Renal cortex interstitium (tissue), 11 donors: Measurements from ENCODE around the gene EMCN. TPM values are rescaled to one million over a fixed set of nuclear protein-coding genes. Genes with fewer than 3 reads are reported as not detected.
"Not testable (repeated sequence)": the region's sequence is repeated elsewhere in the genome, so short reads cannot be mapped to it uniquely, and the experiment has no call there.

Experiments
- DNase-seq, 11 donors: peaks; one replicate each; pipeline ENCODE4 v3.0.0-alpha.2; 2013; ENCODE audit warnings: low read depth in 9 of 11, low spot score in 4 of 11; ENCODE audit errors: extremely low read depth in 1 of 11
- polyA plus RNA-seq, 3 donors: library from polyadenylated mRNA; unstranded; fragments of 120-200 nt; gene quantifications; one replicate each; pipeline ENCODE4 v1.2.1, GENCODE V29; 2013; ENCODE audit not compliant: insufficient read length in 3 of 3

The EMCN gene
- polyA plus RNA-seq, 3 donors = 110 to 174 (median 137) TPM

DNA sequence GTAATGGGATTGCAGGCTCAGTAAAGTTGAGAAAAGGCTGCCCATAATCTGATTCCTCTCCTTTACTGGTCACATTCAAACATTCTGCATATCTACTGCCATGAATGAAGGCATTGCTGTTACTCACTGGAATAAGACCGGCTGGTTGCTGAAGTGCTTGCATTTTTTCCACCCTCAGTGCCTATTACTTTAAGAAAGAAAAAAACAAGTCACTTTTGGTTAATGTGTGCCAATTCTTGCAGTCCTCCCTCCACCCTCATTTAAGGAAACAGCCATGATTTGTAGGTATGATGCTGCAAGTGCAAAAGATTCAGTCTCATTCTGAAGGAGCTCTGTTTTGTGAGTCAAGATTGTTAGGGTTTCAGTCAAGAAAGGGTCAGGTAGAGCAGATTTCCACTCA lies 94.9 kb downstream of the EMCN start:
- peak in 1 of 11 donors; percentile 1 for DNase-seq

DNA sequence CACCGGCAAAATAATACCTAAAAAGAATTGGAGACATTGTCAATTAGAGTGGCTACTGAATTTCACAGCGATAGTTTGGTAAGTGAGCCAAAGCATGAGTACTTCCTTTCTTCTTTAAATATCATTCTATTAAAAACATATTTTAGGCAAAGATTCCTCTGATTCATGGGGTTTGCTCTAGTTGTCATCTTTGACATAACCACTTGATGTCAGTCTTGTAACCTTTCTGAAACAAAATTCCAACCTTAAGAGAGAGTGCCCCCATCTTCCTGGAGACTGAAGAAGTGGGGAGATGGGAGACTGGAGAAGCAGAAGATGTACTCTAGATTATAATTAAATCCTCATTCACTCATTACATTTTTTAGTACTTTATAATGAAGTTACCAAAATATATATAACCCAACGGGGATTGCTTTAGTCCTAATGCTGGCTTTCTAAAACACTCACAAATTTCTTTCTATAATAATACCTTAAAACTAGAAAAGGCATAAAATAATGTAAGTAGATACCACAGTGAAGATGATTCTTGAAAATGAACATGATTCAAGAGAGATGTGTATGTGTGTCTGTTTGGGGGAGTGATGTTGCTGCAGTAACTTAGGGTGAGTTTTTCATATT lies 96.4 kb downstream of the EMCN start:
- peak in 2 of 11 donors; percentile 2 to 13 for DNase-seq

DNA sequence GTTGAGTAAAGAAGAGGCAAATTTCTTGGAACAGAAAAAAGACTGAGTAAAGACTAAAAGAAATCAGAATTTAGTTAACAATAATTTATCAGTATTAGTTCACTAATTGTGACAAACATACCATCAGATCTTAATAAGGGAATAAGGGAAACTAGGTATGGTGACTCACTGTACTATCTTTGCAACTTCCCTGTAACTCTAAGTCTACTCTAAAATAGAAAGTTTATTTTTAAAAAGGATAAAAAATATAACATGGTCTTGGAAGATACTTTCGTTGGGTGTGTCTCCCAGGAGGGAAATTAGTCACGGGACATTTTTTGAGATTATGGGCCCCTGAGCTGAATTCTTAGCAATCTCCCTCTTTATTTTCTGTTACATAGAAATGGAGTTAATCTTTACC lies 97.3 kb downstream of the EMCN start:
- DNase-seq = no peak

DNA sequence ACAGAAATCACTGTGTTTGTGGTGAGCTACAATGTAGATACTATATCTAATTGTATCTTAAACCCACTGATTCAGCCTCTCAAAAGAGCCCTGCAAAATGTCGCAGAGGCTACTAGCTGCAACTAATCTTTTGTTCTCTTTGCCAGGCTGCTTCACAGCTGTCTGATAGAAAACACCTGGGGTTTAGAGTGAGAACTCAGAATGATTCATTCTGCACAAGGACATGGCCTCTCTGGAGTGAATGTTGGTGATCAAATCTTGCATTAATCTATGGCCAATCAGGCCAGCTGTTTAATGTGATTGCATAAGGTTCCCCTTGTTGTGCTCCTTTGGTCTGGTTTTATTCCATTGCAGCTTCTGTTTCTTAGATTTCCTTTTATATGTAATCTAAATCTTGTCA lies 100.3 kb downstream of the EMCN start:
- peak in 3 of 11 donors; percentile 4 to 15 (median 5) for DNase-seq

DNA sequence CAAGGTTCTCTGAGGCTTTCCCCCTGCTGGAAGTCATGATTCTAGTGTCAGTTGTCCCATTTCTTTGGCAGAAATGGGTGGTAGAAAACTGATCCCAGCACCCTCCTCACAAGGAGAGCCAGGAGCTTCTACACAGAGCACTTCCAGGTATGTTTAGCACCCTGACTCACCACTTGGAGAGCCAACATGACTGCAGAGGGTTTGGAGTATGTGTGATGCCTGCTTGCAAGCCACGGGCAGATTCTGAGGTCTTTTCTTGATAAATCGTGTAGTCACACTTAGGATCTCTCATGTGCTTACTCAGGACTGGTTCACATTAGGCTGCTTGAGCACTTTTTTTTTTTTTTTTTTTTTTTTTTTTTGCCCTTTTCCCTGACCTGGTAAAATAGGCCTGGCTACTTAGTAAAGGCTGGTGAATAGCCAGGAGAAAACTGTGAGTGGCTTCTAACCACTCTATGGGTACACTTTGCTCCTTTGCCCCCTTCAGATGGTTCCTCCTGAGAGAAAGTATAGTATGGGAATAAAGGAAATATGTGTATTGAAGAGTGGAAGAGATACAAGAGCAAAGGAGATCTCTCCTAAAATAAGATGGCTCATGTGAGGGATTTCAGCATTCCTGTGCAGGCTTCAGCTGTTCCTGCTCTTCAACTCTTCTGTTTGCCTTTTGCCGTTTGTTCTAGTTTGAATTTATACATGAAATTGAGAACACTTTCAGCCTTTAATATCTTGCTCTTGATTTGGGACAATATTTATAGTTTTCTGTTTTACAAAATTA lies 103.6 kb downstream of the EMCN start:
- no peak for DNase-seq

DNA sequence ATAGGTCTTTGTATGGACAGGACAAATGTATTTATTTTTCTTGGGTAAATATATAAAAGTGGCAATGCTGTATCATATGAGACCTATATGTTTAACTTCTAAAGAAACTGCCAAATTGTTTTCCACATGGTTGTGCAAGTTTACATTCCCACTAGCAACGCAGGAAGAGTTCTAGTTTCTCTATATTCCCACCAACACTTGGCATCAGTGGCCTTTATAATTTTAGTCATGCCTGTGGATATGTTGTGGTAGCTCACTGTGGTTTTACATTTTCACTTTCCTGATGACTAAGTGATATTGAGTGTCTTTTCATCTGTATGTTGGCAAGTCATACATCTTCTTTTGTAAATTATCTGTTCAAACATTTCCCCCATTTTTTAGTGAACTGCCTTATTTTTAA lies 126.0 kb downstream of the EMCN start:
- no peak for DNase-seq

DNA sequence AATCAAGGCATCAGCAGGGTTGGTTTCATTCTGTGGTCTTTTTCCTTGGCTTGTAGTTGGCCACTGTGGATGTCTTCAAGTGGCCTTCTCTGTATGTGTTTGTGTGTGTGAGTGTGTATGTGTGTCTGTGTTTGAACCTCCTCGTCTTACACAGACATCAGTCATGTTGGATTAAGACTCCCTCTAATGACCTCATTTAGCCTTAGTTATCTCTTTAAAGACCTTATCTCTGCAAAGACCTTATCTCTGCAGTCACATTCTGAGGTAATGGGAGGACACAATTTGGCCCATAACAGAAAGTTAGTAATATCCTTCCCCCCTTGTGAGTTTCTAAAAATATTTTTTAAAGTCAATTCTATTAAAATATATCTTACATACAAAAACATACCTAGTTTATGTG lies 126.7 kb downstream of the EMCN start:
- DNase-seq = no peak

DNA sequence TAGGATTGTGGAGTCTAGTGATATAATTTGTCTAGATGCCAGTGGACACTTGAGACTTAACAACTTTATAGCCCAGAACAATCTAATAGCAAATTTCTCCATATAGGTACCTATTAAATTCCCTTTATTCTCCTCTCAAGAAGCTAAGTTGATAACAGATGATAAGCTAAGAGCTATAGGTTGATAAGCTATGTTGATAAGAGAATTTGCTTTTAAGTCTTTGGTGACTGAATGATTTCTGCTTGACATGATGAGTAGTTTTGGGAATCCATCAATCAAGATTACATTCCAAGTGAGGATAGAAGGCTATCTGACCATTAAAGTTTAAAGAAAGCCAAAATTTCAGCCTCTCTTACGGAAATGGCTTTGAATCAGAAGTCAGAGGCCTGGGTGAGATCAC lies 131.6 kb downstream of the EMCN start:
- no peak for DNase-seq

DNA sequence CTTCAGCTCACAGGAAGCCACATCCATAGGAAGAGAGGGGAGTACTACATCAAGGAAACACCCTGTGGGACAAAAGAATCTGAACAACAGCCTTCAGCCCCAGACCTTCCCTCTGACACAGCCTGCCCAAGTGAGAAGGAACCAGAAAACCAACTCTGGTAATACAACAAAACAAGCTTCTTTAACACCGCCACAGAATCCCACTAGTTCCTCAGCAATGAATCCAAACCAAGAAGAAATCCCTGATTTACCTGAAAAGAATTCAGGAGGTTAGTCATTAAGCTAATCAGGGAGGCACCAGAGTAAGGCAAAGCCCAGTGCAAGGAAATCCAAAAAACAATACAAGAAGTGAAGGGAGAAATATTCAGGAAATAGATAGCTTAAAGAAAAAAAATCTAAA lies 137.4 kb downstream of the EMCN start:
- not testable (repeated sequence) for DNase-seq

DNA sequence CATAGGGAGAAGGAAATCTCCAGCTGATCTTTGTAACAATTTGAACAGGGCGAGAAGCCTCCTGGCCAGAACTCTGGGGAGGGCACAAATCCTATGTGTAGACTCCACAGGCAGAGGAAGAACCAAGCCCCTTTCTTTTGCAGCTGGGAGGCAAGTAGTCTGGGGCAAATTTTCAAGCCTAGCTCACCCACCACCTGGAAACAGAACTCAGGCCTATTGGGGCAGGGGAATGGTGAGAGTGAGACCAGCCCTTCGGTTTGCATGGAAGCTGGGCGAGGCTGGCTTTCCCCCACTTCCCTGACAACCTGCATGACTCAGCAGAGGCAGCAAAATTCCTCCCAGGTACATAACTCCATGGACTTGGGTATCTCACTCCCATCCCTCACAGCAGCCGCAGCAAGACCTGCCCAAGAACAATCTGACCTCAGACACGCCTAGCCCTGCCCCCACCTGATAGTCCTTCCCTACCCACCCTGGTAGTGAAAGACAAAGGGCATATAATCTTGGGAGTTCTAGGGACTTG lies 138.2 kb downstream of the EMCN start:
- DNase-seq = no peak

DNA sequence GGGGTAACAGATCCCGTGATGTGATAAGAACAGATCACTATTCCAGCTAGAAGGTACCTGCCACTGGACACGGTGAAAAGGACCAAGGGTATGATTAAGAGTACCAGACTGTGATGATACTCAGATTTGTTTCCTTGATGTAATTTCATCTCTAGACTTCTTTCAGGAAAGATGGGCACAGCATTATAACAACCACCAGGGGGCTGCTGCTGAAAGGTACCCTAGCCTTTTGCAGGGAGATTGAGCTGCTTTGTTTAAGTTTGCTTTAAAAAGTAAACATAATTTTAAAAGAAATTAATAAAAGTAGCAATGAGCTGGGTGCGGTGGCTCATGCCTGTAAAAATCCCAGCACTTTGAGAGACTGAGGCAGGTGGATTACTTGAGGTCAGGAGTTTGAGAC lies 145.4 kb downstream of the EMCN start:
- peak in 1 of 11 donors; percentile 1 for DNase-seq

DNA sequence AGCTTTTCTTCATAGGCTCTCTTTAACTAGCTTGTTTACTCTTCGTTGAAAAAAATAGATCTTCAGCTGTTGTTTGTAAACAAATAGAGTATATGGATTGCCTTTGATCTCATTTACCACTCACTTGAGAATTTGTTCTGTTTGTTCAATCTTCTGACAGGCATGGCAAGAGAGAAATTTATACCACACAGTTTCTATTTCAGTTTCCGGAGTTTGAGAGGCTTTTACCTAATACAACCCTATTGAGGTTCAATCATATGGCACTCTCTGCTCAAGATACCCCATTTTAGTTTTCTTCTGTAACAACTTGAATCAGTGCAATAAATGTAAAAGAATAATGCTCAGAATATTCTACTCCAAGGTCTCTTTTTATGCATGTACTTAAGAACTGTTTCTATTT lies 148.0 kb downstream of the EMCN start:
- DNase-seq = no peak

DNA sequence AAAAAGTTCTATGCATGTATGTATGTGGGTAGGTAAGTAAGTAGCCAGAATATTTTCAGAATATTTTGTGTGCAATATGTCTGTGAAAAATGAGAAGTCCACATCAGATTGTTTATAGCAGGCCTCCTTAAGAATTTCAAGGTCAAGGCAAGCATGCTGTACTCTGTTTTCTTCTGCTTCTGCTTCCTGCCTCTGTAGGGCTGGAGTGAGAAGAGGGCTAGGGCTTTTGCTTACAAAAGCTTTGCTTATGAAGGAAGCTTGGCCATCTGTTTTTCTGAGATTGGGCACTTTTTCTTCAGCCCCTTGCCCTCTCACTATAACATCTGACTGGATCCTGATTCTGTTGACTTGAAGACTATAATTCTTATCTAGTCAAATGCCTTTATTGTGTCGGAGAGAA lies 150.4 kb downstream of the EMCN start:
- peak in 3 of 11 donors; percentile 0 to 4 (median 2) for DNase-seq

DNA sequence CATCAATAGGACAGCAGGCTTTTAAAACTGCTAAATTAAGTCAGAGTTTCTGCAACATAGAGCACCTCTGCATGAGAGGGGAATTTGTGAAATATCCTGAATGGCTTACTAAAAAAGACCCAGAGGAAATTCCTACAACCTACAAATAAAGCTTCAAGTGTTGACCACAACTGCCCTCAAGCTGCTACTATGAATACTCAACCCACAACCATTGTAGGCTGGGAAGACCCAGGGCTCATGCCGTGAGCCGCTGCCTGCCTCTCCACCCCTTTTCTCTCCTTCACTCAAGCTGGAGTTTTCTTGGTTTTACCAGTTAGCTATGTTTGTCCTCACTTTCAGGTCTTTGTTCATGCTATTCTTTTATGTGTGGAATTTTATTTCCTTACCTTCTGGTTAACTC lies 151.6 kb downstream of the EMCN start:
- no peak for DNase-seq

DNA sequence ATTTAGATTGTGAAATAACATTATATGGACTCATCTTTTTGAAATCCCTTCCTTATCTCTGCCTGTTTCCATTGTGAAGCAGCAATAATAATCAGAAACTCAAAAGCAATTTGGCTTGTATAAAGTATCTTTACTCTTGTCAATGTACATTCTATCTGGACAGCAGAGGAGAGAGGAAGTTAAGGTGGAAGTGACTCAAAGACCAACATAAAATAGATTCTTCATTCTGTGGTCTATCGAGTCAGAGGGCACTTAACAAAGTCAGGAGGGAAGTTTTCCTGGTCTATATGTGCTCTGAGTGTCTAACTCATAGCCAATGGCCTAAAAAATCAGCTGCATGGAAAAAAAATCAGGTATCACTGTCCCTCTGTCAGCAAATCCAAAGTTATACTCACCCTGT lies 155.5 kb downstream of the EMCN start:
- no peak for DNase-seq

DNA sequence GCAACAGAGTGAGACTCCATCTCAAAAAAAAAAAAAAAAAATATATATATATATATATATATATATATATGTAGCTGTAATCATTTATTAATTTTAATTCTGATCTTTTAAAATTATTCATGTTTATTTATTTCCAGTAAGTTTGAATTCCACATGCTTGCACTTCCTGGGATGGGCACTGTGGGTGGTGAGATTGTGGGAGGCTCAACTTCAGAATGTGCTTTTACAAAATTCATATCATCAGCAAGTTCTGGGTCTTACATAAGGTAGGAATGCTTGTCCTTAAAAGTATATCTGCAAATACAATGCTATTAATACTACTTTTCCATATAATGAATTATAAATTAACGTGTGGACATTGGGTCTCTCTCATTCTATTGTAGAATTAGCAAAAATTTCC lies 156.5 kb downstream of the EMCN start:
- DNase-seq = no peak

DNA sequence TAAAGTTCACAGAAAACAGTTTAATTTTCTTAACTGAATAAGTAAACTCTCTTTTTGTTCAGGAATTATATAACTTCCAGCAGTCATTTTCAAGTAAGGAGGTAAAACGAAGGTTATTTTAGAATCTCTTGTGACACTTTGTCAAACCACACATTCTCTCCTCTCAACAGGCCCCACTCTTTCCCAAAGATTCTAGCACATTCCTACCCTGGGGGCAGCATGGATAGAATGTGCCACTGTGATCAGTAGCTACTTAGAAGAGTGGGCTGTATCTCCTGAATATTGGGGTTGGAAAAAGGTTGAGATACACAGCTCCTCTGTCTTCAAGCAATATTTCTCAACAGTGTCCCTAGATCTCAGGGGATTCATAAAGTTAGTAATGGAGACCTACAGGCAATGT lies 157.6 kb downstream of the EMCN start:
- no peak for DNase-seq

DNA sequence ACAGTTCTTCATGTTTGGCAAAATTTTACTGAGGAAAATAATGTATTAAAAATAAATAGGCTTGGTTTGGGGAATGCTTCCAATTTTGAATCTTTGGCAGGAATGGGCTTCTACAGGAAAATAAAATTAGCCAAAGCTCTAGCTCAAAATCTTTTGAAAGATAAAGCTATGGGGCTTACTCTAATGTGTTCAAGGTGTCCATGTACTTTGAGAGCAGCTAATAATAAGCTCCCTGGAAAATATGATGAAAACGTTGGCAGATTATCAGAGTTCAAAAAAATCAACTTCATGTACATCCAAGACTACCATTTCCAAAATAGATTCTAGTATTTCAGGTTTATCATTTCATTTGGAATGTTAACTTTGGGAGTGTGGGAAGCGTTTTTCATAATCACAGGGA lies 158.4 kb downstream of the EMCN start:
- no peak for DNase-seq

DNA sequence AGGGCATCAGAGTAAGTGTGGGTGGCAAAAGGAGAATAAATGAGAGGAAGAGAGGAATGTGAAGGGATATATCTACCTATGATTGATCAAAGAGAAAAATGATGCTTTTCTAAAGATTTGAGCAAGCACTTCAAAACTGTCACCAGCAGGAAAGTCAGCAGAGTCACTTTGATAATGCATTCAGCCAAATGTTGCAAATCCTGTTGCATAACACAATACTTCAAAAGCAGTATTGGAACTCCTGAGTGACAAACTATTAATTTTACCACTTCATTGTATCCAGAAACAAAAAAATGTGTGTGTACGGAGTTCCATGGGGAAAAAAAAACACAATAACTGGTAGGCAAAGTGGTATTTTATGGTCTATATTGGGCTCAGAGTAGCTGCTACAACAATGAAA lies 160.3 kb downstream of the EMCN start:
- no peak for DNase-seq

DNA sequence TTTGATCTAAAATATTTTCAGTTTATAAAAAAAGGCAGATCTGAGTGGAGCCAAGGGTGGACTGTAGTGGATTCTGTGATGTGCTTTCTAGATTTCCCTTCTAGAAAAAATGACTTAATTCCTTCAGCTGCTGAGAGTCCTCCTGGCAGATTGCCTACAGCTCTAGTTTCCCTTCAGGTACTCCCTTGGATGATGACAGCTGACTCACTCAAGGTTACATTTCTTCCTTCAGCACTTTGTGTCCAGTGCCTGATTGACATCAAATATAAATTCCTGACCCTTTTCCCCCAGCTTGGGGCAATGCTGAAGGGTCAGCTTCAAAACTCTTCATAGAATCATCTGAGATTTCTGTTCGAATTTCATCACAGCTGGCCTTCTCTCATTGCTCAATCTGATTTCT lies 161.7 kb downstream of the EMCN start:
- DNase-seq = no peak

DNA sequence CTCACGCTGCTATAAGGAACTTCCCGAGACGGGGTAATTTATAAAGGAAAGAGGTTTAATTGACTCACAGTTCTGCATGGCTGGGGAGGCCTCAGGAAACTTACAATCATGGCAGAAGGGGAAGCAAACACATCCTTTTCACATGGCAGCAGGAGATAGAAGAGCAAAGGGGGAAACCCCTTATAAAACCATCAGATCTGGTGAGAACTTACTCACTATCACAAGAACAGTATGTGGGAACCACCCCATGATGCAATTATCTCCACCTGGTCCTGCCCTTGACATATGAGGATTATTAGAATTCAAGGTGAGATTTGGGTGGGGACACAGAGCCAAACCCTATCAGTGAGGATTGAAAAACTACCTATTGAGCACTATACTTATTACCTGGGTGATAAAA lies 165.5 kb downstream of the EMCN start:
- DNase-seq = not testable (repeated sequence)
